ENCODE results near the gene LHCGR. TPM values are rescaled to one million over a fixed set of nuclear protein-coding genes. Genes with fewer than 3 reads are reported as not detected.

Gene LHCGR
- total and polyA plus RNA-seq, 2 experiments from 2014 or later = 0.45 to 0.66 TPM

DNA sequence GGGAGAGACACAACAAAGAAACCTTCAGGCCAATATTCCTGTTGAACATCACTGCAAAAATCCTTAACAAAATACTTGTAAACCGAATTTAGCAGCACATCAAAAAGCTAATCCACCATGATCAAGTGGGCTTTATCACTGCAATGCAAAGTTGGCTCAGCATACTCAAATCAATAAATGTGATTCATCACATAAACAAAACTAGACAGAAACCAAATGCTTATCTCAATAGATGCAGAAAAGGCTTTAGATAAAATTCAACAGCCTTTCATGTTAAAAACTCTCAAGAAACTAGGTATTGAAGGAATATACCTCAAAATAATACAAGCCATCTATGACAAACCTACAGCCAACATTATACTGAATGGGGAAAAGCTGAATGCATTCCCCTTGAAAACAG is 117.3 kb downstream of the LHCGR start:
- H4K20me1 ChIP-seq (replicated peaks; ENCODE audit: insufficient read depth) = no peaks in the 10 kb centered on the region
- Mint-ChIP-seq H3K36me3 (ENCODE audit: low read depth) (no peaks in the 10 kb centered on the region), H3K27ac (no peak overlapping the region), H3K9me3 (no peaks in the 10 kb centered on the region), H3K4me3 (no peak overlapping the region), H3K27me3 (ENCODE audit: insufficient read depth, low read depth, poor library complexity) (no peaks in the 10 kb centered on the region), H3K4me1 (no peaks in the 10 kb centered on the region)
- H3K4me1 ChIP-seq (ENCODE audit: insufficient read depth) = no peaks in the 10 kb centered on the region
- H2AFZ ChIP-seq = no peak overlapping the region
- DNase-seq (ENCODE audit: low spot score) = no peak
- no peak overlapping the region for H3K27ac ChIP-seq (ENCODE audit: low read depth)
- no peak for TF ChIP-seq ZNF331 (CRISPR knock-in tag; IDR thresholded peaks at IDR 0.05; ENCODE audit: low read depth)
- H3K36me3 ChIP-seq (ENCODE audit: insufficient read depth) = no peaks in the 10 kb centered on the region
- H3F3A ChIP-seq (replicated peaks; ENCODE audit: low read depth) = no peaks in the 10 kb centered on the region
- ATAC-seq = no peak
- H3K27me3 ChIP-seq (ENCODE audit: insufficient read depth) = no peaks in the 10 kb centered on the region
- no peak overlapping the region for H3K4me2 ChIP-seq
- no peak overlapping the region for H3K4me3 ChIP-seq
- no peaks in the 10 kb centered on the region for H3K79me2 ChIP-seq (replicated peaks; ENCODE audit: insufficient read depth)
- peaks cover 6% of the 10 kb centered on the region; the same call in 1 of the 2 replicates for H3K9me2 ChIP-seq (ENCODE audit: insufficient read depth)

Small RNA genes lying within 50 kb of the gene (small RNA-seq; reads per million reads assigned to genes)
- not detected for gene ELOBP3 (ENCODE audit: low replicate concordance)

Other genes with a start within 250 kb of the LHCGR start
- gene STON1, start 225.6 kb downstream of the LHCGR start, total RNA-seq (2014; rRNA removed; shearing (Covaris generic)) = 14.4 and 14.9 TPM in 2 replicates
- gene STON1, start 225.6 kb downstream of the LHCGR start, polyA plus RNA-seq (2016; fragmentation: Nextera tagmentation; extraction: Ambion mirVana) = 5.4 and 5.5 TPM in 2 replicates
- 0.94 and 2.8 TPM in 2 replicates for gene GTF2A1L, start 137.9 kb downstream of the LHCGR start, total RNA-seq (2014; rRNA removed; shearing (Covaris generic))
- gene GTF2A1L, start 137.9 kb downstream of the LHCGR start, polyA plus RNA-seq (2016; fragmentation: Nextera tagmentation; extraction: Ambion mirVana) = 0.65 and 0.85 TPM in 2 replicates

Measured in GM23338 (cell line).